Right lobe of liver (tissue), 4 donors: Measurements from ENCODE around the gene P4HA2.

Experiments used
- CTCF ChIP-seq, 4 donors: fragments of 200-600 bp in 3 of 4; fragments of 450-650 bp in 1 of 4; IDR thresholded peaks; one replicate each; pipeline versions ENCODE4 v1.5.1 to v1.8.0; 2016 to 2022; ENCODE audit warnings: antibody characterized with exemption in 4 of 4, mild to moderate bottlenecking in 2 of 4
- POLR2A ChIP-seq: fragments of 450-650 bp; IDR thresholded peaks from one replicate; pipeline ENCODE4 v1.6.1; 2017; ENCODE audit warnings: antibody characterized with exemption, mild to moderate bottlenecking
- donor health status: DM: no; HTN: no; CAD: no.
- donor health status: DM: no; HTN: no; CAD: no.
- donor health status: DM: no; HTN: yes; CAD: no.

GRCh38 chr5:132223861-132224260, 3.8 kb downstream of the P4HA2 start:
- TF ChIP-seq CTCF (IDR thresholded peaks at IDR 0.05): no peak
- TF ChIP-seq POLR2A: no peak
